Bronchial epithelial cell (primary cell): ENCODE results near the gene TDRD10. TPM values are rescaled to one million over a fixed set of nuclear protein-coding genes. Genes with fewer than 3 reads are reported as not detected.

ENCODE experiments used
- DNase-seq: peaks from one replicate; pipeline ENCODE4 v3.0.0-alpha.2; 2010; ENCODE audit warnings: low read depth
- FAIRE-seq: peaks from 2 replicates; lab custom pipeline; 2011; peaks lifted over from hg19 to GRCh38; lab: Jason Lieb, UNC
- H3K27me3 ChIP-seq: 2 replicates; pipeline ENCODE4 v1.5.1; 2011; ENCODE audit warnings: low read length; ENCODE audit not compliant: control insufficient read depth, insufficient read depth
- H3K36me3 ChIP-seq: 2 replicates; pipeline ENCODE4 v1.5.1; 2011; ENCODE audit warnings: low read length; ENCODE audit not compliant: control insufficient read depth, insufficient read depth
- H3K4me3 ChIP-seq: 2 replicates; pipeline ENCODE4 v1.5.1; 2011; ENCODE audit warnings: mild to moderate bottlenecking, low read depth, low read length, control low read depth
- total RNA-seq: library from RNA; depleted of rRNA; stranded (reverse); fragments of >200 nt; gene quantifications from 2 replicates; pipeline ENCODE4 v1.2.1, GENCODE V29; 2014
- TF ChIP-seq, protein P1 (sequence below): IDR thresholded peaks from 2 replicates; pipeline ENCODE4 v1.5.1; 2011; ENCODE audit warnings: mild to moderate bottlenecking, moderate library complexity, low read length, control low read depth, inconsistent platforms; ENCODE audit not compliant: insufficient read depth, severe bottlenecking

Gene TDRD10
- total RNA-seq, 1 donor from 2014 or later, result under 0.01 TPM

DNA sequence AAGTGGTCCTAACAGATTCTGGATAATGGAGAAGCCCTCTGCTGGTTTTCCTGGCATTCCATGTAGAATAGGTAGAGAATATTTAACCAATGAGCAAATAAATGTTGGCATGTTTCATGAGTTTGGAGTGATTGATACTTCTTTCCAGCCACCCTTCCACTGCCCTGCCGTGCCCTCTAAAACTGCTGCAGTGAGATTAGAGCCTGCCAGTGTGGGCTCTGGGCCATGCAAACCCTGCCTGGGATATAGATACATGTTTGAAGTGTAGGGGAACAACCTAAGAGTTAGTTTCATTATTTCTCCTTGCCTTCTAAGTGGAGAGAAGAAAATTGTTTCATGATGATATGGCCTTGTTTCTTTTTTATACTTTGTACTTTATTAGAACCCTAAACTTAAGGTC, 46.0 kb downstream of the TDRD10 start:
- Histone ChIP-seq H3K4me3 (no peak overlapping the region), H3K36me3 (peaks cover 22% of the 10 kb centered on the region), H3K27me3 (peaks cover 3% of the 10 kb centered on the region)
- no peak for FAIRE-seq
- no peak for DNase-seq
- TF ChIP-seq, protein P1, sequence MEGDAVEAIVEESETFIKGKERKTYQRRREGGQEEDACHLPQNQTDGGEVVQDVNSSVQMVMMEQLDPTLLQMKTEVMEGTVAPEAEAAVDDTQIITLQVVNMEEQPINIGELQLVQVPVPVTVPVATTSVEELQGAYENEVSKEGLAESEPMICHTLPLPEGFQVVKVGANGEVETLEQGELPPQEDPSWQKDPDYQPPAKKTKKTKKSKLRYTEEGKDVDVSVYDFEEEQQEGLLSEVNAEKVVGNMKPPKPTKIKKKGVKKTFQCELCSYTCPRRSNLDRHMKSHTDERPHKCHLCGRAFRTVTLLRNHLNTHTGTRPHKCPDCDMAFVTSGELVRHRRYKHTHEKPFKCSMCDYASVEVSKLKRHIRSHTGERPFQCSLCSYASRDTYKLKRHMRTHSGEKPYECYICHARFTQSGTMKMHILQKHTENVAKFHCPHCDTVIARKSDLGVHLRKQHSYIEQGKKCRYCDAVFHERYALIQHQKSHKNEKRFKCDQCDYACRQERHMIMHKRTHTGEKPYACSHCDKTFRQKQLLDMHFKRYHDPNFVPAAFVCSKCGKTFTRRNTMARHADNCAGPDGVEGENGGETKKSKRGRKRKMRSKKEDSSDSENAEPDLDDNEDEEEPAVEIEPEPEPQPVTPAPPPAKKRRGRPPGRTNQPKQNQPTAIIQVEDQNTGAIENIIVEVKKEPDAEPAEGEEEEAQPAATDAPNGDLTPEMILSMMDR, result no peak

DNA sequence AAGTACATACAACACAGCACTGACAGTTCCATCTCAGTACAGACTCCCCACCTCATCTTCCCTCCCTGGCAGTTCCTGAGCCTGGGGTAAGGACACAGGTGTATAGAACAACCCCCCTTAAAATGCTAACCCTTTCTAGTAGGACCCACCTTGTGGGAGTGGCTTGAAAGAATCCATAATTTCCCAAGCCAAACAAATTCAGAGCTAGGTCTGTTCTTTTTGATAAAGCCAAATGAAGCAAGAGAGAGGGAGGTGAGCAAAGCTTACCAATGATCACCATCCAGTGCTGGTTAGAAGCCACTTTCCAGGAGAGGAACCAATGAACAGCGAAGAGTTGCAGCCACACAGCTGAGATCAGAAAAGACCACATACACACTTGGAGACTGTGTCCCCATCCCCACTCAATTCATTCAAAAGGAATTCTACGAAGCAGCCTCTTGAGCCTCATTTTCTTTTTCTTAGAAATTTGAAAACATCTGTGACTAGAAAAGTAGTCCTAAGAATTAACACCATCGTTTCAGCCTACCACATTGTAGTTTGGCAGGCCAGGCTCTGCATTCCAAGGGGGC, 47.3 kb downstream of the TDRD10 start:
- no peak for FAIRE-seq
- H3K36me3 ChIP-seq, result peaks cover 26% of the 10 kb centered on the region
- H3K27me3 ChIP-seq, result peaks cover 2% of the 10 kb centered on the region
- no peak overlapping the region for H3K4me3 ChIP-seq
- DNase-seq, result no peak
- TF ChIP-seq, protein P1, result no peak

DNA sequence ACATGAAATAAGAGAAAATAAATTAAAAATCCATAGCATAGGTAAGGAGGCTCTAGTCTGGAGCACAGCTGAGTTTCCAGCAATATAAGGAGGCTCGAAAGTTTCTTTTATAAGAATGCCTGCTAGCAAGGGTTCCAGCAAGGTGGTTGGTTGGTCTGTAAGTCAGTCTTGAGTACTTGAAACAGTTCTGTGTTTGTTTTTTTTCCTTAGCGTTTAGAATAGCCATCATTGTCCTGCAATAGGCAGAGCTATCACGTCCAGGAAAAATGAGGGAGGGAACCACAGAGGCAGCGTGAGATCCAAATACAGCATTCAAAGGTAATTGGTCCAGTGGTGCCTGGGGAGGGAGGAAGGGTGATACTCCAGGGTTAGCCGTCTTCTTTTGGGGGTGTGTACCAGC, 48.1 kb downstream of the TDRD10 start:
- Histone ChIP-seq H3K36me3 (peaks cover 31% of the 10 kb centered on the region), H3K4me3 (no peak overlapping the region), H3K27me3 (no peaks in the 10 kb centered on the region)
- FAIRE-seq (no peak), DNase-seq (no peak)
- TF ChIP-seq, protein P1, result no peak

DNA sequence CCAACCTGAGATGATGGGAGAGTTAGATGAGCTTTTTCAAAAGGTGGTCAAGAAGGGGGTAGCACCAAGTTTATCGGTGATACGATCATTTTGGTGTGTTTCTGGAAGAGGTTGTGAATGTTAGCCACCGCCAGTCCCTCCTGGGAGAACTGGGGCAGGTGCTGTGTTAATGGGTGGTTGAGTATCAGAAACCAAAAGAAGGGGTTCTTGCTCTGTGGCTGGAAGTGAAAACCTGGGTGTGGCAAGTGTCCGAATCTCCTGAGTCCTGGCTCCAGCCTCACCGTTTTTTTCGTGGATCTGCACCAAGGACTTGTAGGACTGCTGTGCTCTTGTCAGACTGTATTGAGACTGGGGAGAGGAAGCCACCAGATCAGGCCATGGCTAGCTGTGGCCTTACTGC, 48.6 kb downstream of the TDRD10 start:
- no peaks in the 10 kb centered on the region for H3K27me3 ChIP-seq
- DNase-seq, result no peak
- H3K36me3 ChIP-seq, result peaks cover 37% of the 10 kb centered on the region
- TF ChIP-seq, protein P1, result no peak
- H3K4me3 ChIP-seq, result no peak overlapping the region
- no peak for FAIRE-seq

DNA sequence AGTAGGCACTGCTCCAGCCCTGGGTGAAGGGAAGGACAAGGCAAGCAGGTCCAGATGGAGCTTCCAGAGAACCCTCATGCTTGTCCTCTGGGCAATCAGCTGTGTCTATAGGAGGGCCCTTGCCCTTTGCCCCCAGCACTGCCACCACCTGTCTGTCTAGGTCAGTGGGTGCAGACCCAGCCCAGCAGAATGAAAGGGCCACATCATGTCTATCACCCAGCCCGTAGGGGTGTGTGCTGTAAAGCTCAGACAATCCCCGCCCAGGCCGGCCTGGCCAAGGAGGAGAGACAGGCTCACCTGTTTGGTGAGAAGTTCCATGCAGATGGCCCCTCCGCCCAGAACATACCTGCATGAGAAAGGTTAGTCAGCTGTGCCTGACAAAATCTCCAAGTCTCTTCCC, 49.5 kb downstream of the TDRD10 start:
- DNase-seq (no peak), FAIRE-seq (no peak)
- no peak overlapping the region for H3K4me3 ChIP-seq
- no peaks in the 10 kb centered on the region for H3K27me3 ChIP-seq
- TF ChIP-seq, protein P1, result no peak
- H3K36me3 ChIP-seq, result peaks cover 39% of the 10 kb centered on the region

DNA sequence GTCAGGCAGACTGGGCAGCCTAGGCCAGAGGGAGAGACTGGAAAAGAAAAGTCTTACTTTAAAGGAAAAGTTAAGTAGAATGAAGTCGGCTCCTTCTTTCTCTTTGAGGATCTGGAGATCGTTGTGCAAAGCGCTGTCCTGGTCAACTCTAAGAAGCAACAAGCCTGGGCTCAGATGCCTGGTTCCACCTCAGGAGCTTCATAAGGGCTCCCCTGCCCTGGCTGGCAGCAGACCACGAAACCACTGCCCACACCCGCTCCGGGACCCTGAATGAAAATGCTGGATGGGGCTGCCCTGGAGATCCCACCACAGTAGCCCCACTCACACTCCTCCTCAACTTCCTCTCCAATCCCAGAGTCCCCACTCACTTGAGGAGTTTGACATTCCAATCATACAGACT, 50.0 kb downstream of the TDRD10 start:
- Histone ChIP-seq H3K4me3 (no peak overlapping the region), H3K36me3 (peaks cover 39% of the 10 kb centered on the region), H3K27me3 (no peaks in the 10 kb centered on the region)
- no peak for FAIRE-seq
- no peak for DNase-seq
- TF ChIP-seq, protein P1, result no peak
